MM.1S (cell line): ENCODE measurements around the gene ABCG4.
"Not testable (repeated sequence)": the region's sequence is repeated elsewhere in the genome, so short reads cannot be mapped to it uniquely, and the experiment has no call there.

ENCODE experiments used
- DNase-seq: peaks from one replicate; pipeline ENCODE4 v3.0.0-alpha.2; 2015
- H2AFZ ChIP-seq: fragments of 300-600 bp; sonication (generic); 2 replicates; pipeline ENCODE4 v1.6.0; 2016; ENCODE audit warnings: antibody characterized with exemption, low read length
- H3F3A ChIP-seq: fragments of 300-600 bp; sonication (generic); 2 replicates; pipeline ENCODE4 v1.6.1; 2016; ENCODE audit warnings: mild to moderate bottlenecking, antibody characterized with exemption, low read length, moderate library complexity, mixed read lengths; ENCODE audit not compliant: insufficient read depth
- H3K27ac ChIP-seq: fragments of 300-600 bp; sonication (generic); 2 replicates; pipeline ENCODE4 v1.5.1; 2016; ENCODE audit warnings: mild to moderate bottlenecking, low read length
- H3K27me3 ChIP-seq: fragments of 300-600 bp; sonication (generic); replicated peaks from 2 replicates; pipeline ENCODE4 v1.6.0; 2016; ENCODE audit warnings: low read length; ENCODE audit not compliant: insufficient read depth
- H3K36me3 ChIP-seq: fragments of 300-600 bp; sonication (generic); replicated peaks from 2 replicates; pipeline ENCODE4 v1.6.1; 2016; ENCODE audit warnings: mild to moderate bottlenecking, low read length, mixed read lengths; ENCODE audit not compliant: insufficient read depth
- H3K4me1 ChIP-seq: fragments of 300-600 bp; sonication (generic); 2 replicates; pipeline ENCODE4 v1.6.1; 2016; ENCODE audit warnings: low read length, mixed read lengths
- H3K4me2 ChIP-seq: fragments of 300-600 bp; sonication (generic); 2 replicates; pipeline ENCODE4 v1.6.0; 2016; ENCODE audit warnings: low read depth, low read length
- H3K4me3 ChIP-seq: fragments of 300-600 bp; sonication (generic); 2 replicates; pipeline ENCODE4 v1.5.1; 2016; ENCODE audit warnings: low read length, mixed read lengths
- H3K79me2 ChIP-seq: fragments of 300-600 bp; sonication (generic); 2 replicates; pipeline ENCODE4 v1.6.1; 2016; ENCODE audit warnings: mixed run types, low read length, mixed read lengths
- H3K9ac ChIP-seq: fragments of 300-600 bp; sonication (generic); 2 replicates; pipeline ENCODE4 v1.6.1; 2016; ENCODE audit warnings: low read length, mixed read lengths
- H3K9me2 ChIP-seq: fragments of 300-600 bp; sonication (generic); replicated peaks from 2 replicates; pipeline ENCODE4 v1.6.1; 2016; ENCODE audit warnings: mild to moderate bottlenecking, low read length, mixed read lengths; ENCODE audit not compliant: insufficient read depth
- H3K9me3 ChIP-seq: fragments of 300-600 bp; sonication (generic); replicated peaks from 2 replicates; pipeline ENCODE4 v1.6.1; 2016; ENCODE audit warnings: mild to moderate bottlenecking, low read length, mixed read lengths; ENCODE audit not compliant: insufficient read depth
- H4K20me1 ChIP-seq: fragments of 300-600 bp; sonication (generic); 2 replicates; pipeline ENCODE4 v1.6.1; 2016; ENCODE audit warnings: mild to moderate bottlenecking, low read length, moderate library complexity, mixed read lengths; ENCODE audit not compliant: insufficient read depth
- EZH2 ChIP-seq: fragments of 300-600 bp; sonication (generic); optimal IDR thresholded peaks from 2 replicates; pipeline ENCODE3; 2017; ENCODE audit warnings: low read depth, mild to moderate bottlenecking, antibody characterized with exemption, low read length, mixed read lengths
- EZH2phosphoT487 ChIP-seq: fragments of 300-600 bp; sonication (generic); IDR thresholded peaks from 2 replicates; pipeline ENCODE4 v1.6.1; 2018; ENCODE audit warnings: antibody characterized with exemption, low read length
- TF ChIP-seq, protein P1 (sequence below): fragments of 300-600 bp; sonication (generic); IDR thresholded peaks from 2 replicates; pipeline ENCODE4 v1.5.1; 2016; ENCODE audit warnings: antibody characterized with exemption, low read length, mixed read lengths

Gene ABCG4

GRCh38 chr11:119166368-119167076 is 17.7 kb downstream of the ABCG4 start:
- Histone ChIP-seq H4K20me1 (no peaks in the 10 kb centered on the region), H3K27ac (no peak overlapping the region)
- DNase-seq, result no peak

DNA sequence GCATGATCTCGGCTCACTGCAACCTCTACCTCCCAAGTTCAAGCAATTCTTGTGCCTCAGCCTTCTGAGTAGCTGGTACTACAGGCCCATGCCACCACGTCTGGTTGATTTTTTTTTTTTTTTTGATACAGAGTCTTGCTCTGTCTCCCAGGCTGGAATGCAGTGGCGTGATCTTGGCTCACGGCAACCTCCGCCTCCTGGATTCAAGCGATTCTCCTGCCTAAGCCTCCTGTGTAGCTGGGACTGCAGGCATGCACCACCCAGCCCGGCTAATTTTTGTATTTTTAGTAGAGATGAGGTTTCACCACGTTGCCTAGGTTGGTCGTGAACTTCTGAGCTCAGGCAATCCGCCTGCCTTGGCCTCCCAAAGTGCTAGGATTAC is 18.2 kb downstream of the ABCG4 start:
- DNase-seq, H2AFZ ChIP-seq, H3K9me3 ChIP-seq, H3K79me2 ChIP-seq, H3F3A ChIP-seq, H3K4me2 ChIP-seq, H3K9ac ChIP-seq, H3K4me3 ChIP-seq, H3K4me1 ChIP-seq, H3K9me2 ChIP-seq, H3K27me3 ChIP-seq, H4K20me1 ChIP-seq, H3K36me3 ChIP-seq, H3K27ac ChIP-seq: not testable (repeated sequence)

More at GRCh38 chr11:119166368-119167076, 17.7 kb downstream of the ABCG4 start:
- H3K4me2 ChIP-seq, result no peak overlapping the region
- no peaks in the 10 kb centered on the region for H3K79me2 ChIP-seq
- peaks cover 5% of the 10 kb centered on the region; the same call in 1 of the 2 replicates for H3K4me1 ChIP-seq
- no peaks in the 10 kb centered on the region for H3K9me2 ChIP-seq
- no peaks in the 10 kb centered on the region for H3F3A ChIP-seq
- no peak overlapping the region for H3K9ac ChIP-seq
- no peak for TF ChIP-seq EZH2
- TF ChIP-seq EZH2phosphoT487, result no peak
- TF ChIP-seq, protein P1, sequence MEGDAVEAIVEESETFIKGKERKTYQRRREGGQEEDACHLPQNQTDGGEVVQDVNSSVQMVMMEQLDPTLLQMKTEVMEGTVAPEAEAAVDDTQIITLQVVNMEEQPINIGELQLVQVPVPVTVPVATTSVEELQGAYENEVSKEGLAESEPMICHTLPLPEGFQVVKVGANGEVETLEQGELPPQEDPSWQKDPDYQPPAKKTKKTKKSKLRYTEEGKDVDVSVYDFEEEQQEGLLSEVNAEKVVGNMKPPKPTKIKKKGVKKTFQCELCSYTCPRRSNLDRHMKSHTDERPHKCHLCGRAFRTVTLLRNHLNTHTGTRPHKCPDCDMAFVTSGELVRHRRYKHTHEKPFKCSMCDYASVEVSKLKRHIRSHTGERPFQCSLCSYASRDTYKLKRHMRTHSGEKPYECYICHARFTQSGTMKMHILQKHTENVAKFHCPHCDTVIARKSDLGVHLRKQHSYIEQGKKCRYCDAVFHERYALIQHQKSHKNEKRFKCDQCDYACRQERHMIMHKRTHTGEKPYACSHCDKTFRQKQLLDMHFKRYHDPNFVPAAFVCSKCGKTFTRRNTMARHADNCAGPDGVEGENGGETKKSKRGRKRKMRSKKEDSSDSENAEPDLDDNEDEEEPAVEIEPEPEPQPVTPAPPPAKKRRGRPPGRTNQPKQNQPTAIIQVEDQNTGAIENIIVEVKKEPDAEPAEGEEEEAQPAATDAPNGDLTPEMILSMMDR, result no peak
- H2AFZ ChIP-seq, result no peak overlapping the region
- H3K36me3 ChIP-seq, result no peaks in the 10 kb centered on the region
- no peaks in the 10 kb centered on the region for H3K27me3 ChIP-seq
- no peaks in the 10 kb centered on the region for H3K9me3 ChIP-seq
- H3K4me3 ChIP-seq, result no peak overlapping the region

DNA sequence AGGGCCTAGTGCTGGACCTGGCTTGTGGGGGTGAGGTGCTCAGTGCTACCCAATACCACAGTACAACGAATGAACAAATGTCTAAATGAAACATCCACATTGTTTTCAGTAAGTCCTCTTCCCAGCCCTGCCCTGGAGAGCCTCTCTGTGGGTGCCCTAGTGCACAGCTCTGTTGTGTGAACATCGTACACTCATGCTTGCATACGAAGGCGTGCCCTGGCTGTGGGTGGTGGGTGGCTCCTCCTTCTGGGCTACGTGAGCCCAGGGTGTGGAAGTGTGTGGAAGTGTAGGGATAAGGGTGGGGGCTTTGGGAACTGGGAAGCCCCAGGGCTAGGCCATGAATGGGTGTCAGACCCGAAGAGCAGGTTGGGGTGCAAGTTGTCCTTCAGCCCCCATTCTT is 19.1 kb downstream of the ABCG4 start:
- TF ChIP-seq, protein P1, result no peak
- TF ChIP-seq EZH2, result no peak
- no peak for TF ChIP-seq EZH2phosphoT487
- H3K9me2 ChIP-seq, result no peaks in the 10 kb centered on the region
- no peaks in the 10 kb centered on the region for H3F3A ChIP-seq
- no peak overlapping the region for H3K27ac ChIP-seq
- no peaks in the 10 kb centered on the region for H3K9me3 ChIP-seq
- H3K36me3 ChIP-seq, result no peaks in the 10 kb centered on the region
- no peak overlapping the region for H3K9ac ChIP-seq
- H2AFZ ChIP-seq, result no peak overlapping the region
- peaks cover 5% of the 10 kb centered on the region; the same call in 1 of the 2 replicates for H3K4me1 ChIP-seq
- no peak for DNase-seq
- H3K79me2 ChIP-seq, result no peaks in the 10 kb centered on the region
- no peak overlapping the region for H3K4me3 ChIP-seq
- H4K20me1 ChIP-seq, result no peaks in the 10 kb centered on the region
- no peak overlapping the region for H3K4me2 ChIP-seq
- no peaks in the 10 kb centered on the region for H3K27me3 ChIP-seq
